Effector memory CD4-positive, alpha-beta T cell (primary cell): Measurements from ENCODE around the gene ZBTB20.

ENCODE experiments used
- DNase-seq, 3 donors: peaks; one replicate each; pipeline ENCODE4 v3.0.0-alpha.2; 2020
- H3K27ac ChIP-seq: 2 replicates; pipeline ENCODE4 v1.7.0; 2013; ENCODE audit warnings: mild to moderate bottlenecking, low read length, moderate library complexity; ENCODE audit not compliant: insufficient read depth, poor library complexity, severe bottlenecking
- H3K27me3 ChIP-seq: replicated peaks from 2 replicates; pipeline ENCODE4 v1.7.0; 2013; ENCODE audit warnings: mild to moderate bottlenecking, low read length; ENCODE audit not compliant: insufficient read depth, control insufficient read depth, poor library complexity, severe bottlenecking
- H3K36me3 ChIP-seq: 2 replicates; pipeline ENCODE4 v1.7.0; 2013; ENCODE audit warnings: mild to moderate bottlenecking, low read length, moderate library complexity; ENCODE audit not compliant: control insufficient read depth, insufficient read depth
- H3K4me1 ChIP-seq: 2 replicates; pipeline ENCODE4 v1.7.0; 2013; ENCODE audit warnings: low read length, mild to moderate bottlenecking; ENCODE audit not compliant: control insufficient read depth, insufficient read depth, poor library complexity, severe bottlenecking
- H3K4me3 ChIP-seq: 2 replicates; pipeline ENCODE4 v1.7.0; 2013; ENCODE audit warnings: low read length, low read depth, mild to moderate bottlenecking; ENCODE audit not compliant: insufficient read depth, poor library complexity, severe bottlenecking
- H3K9me3 ChIP-seq: 2 replicates; pipeline ENCODE4 v1.7.0; 2013; ENCODE audit warnings: mild to moderate bottlenecking, low read length, moderate library complexity; ENCODE audit not compliant: control insufficient read depth

The ZBTB20 gene

GRCh38 chr3:114454551-114455251 is 692.4 kb downstream of the ZBTB20 start:
- peak overlapping the region; percentile 26 for H3K4me3 ChIP-seq
- no peak for DNase-seq
- H3K27ac ChIP-seq: no peak overlapping the region
- peaks cover 14% of the 10 kb centered on the region for H3K4me1 ChIP-seq
- no peaks in the 10 kb centered on the region for H3K9me3 ChIP-seq
- no peaks in the 10 kb centered on the region for H3K36me3 ChIP-seq
- H3K27me3 ChIP-seq: no peaks in the 10 kb centered on the region

- no peak for DNase-seq
- no peaks in the 10 kb centered on the region for H3K9me3 ChIP-seq
- H3K4me1 ChIP-seq: peaks cover 14% of the 10 kb centered on the region
- H3K36me3 ChIP-seq: no peaks in the 10 kb centered on the region
- no peak overlapping the region for H3K4me3 ChIP-seq
- H3K27ac ChIP-seq: no peak overlapping the region
- no peaks in the 10 kb centered on the region for H3K27me3 ChIP-seq
Observed at GRCh38 chr3:114453361-114453780, 693.7 kb downstream of the ZBTB20 start.

- H3K4me1 ChIP-seq: peaks cover 14% of the 10 kb centered on the region
- H3K4me3 ChIP-seq: no peak overlapping the region
- H3K36me3 ChIP-seq: no peaks in the 10 kb centered on the region
- H3K9me3 ChIP-seq: no peaks in the 10 kb centered on the region
- H3K27ac ChIP-seq: no peak overlapping the region
- no peak for DNase-seq
- no peaks in the 10 kb centered on the region for H3K27me3 ChIP-seq
Observed at GRCh38 chr3:114452937-114453336, 694.2 kb downstream of the ZBTB20 start.

GRCh38 chr3:114452256-114452655 is 694.8 kb downstream of the ZBTB20 start:
- H3K36me3 ChIP-seq: no peaks in the 10 kb centered on the region
- H3K27me3 ChIP-seq: no peaks in the 10 kb centered on the region
- H3K27ac ChIP-seq: no peak overlapping the region
- no peak overlapping the region for H3K4me3 ChIP-seq
- no peak for DNase-seq
- no peaks in the 10 kb centered on the region for H3K9me3 ChIP-seq
- peaks cover 14% of the 10 kb centered on the region for H3K4me1 ChIP-seq

- no peak for DNase-seq
- H3K9me3 ChIP-seq: no peaks in the 10 kb centered on the region
- no peak overlapping the region for H3K4me3 ChIP-seq
- no peak overlapping the region for H3K27ac ChIP-seq
- peaks cover 14% of the 10 kb centered on the region for H3K4me1 ChIP-seq
- H3K36me3 ChIP-seq: no peaks in the 10 kb centered on the region
- H3K27me3 ChIP-seq: no peaks in the 10 kb centered on the region
Observed at GRCh38 chr3:114451561-114452018, 695.5 kb downstream of the ZBTB20 start.

GRCh38 chr3:114451051-114451451 is 696.0 kb downstream of the ZBTB20 start:
- Histone ChIP-seq H3K4me3 (no peak overlapping the region), H3K4me1 (peaks cover 14% of the 10 kb centered on the region), H3K27me3 (no peaks in the 10 kb centered on the region), H3K36me3 (no peaks in the 10 kb centered on the region), H3K9me3 (no peaks in the 10 kb centered on the region), H3K27ac (no peak overlapping the region)
- DNase-seq: no peak

GRCh38 chr3:114450008-114450596 is 697.0 kb downstream of the ZBTB20 start:
- Histone ChIP-seq H3K4me3 (no peak overlapping the region), H3K27me3 (no peaks in the 10 kb centered on the region), H3K9me3 (no peaks in the 10 kb centered on the region), H3K36me3 (no peaks in the 10 kb centered on the region), H3K27ac (no peak overlapping the region), H3K4me1 (peaks cover 12% of the 10 kb centered on the region)
- no peak for DNase-seq

GRCh38 chr3:114449271-114450007 is 697.6 kb downstream of the ZBTB20 start:
- Histone ChIP-seq H3K4me1 (peaks cover 6% of the 10 kb centered on the region), H3K27ac (no peak overlapping the region), H3K36me3 (no peaks in the 10 kb centered on the region), H3K27me3 (no peaks in the 10 kb centered on the region), H3K9me3 (no peaks in the 10 kb centered on the region), H3K4me3 (no peak overlapping the region)
- no peak for DNase-seq

- no peak for DNase-seq
- no peaks in the 10 kb centered on the region for H3K36me3 ChIP-seq
- H3K27me3 ChIP-seq: no peaks in the 10 kb centered on the region
- H3K27ac ChIP-seq: no peak overlapping the region
- H3K4me1 ChIP-seq: no peaks in the 10 kb centered on the region
- H3K9me3 ChIP-seq: no peaks in the 10 kb centered on the region
- H3K4me3 ChIP-seq: no peak overlapping the region
Observed at GRCh38 chr3:114447950-114448479, 699.1 kb downstream of the ZBTB20 start.

GRCh38 chr3:114447545-114447944 is 699.5 kb downstream of the ZBTB20 start:
- Histone ChIP-seq H3K27ac (no peak overlapping the region), H3K27me3 (no peaks in the 10 kb centered on the region), H3K4me3 (no peak overlapping the region), H3K9me3 (no peaks in the 10 kb centered on the region), H3K4me1 (no peaks in the 10 kb centered on the region), H3K36me3 (no peaks in the 10 kb centered on the region)
- no peak for DNase-seq
